HepG2 (cell line): Measurements from ENCODE around the gene SSU72. TPM values are rescaled to one million over a fixed set of nuclear protein-coding genes. Genes with fewer than 3 reads are reported as not detected.

Experiments
- ARNT2 ChIP-seq: sonication (generic); formaldehyde crosslinking; IDR thresholded peaks from 2 replicates; pipeline ENCODE4 v1.8.0; 2022; ENCODE audit warnings: mild to moderate bottlenecking, low read depth, missing genetic modification reagents, moderate library complexity
- ATF3 ChIP-seq: sonication (generic); formaldehyde crosslinking; IDR thresholded peaks from 2 replicates; pipeline ENCODE4 v1.4.0; 2020; ENCODE audit warnings: missing genetic modification reagents
- FOXJ3 ChIP-seq: sonication (generic); formaldehyde crosslinking; IDR thresholded peaks from 2 replicates; pipeline ENCODE4 v1.4.0; 2020; ENCODE audit warnings: missing genetic modification reagents, mild to moderate bottlenecking, borderline replicate concordance
- FOXM1 ChIP-seq: sonication (generic); formaldehyde crosslinking; IDR thresholded peaks from 2 replicates; pipeline ENCODE4 v1.5.0; 2020; ENCODE audit warnings: missing genetic modification reagents
- FOXO4 ChIP-seq: sonication (generic); formaldehyde crosslinking; conservative IDR thresholded peaks from 2 replicates; pipeline ENCODE4 v1.8.1; 2023; ENCODE audit warnings: missing genetic modification reagents
- MAX ChIP-seq: IDR thresholded peaks from 2 replicates; pipeline ENCODE4 v1.6.1; 2012; ENCODE audit warnings: inconsistent platforms
- MXI1 ChIP-seq: IDR thresholded peaks from 3 replicates; pipeline ENCODE4 v1.6.1; 2012; ENCODE audit warnings: low read depth, low read length, inconsistent platforms, borderline replicate concordance
- PRDM4 ChIP-seq: sonication (generic); formaldehyde crosslinking; IDR thresholded peaks from 2 replicates; pipeline ENCODE4 v1.9.0; 2021; ENCODE audit warnings: missing genetic modification reagents, borderline replicate concordance
- PTBP1 ChIP-seq: fragments of 200-400 bp; formaldehyde crosslinking; IDR thresholded peaks from 2 replicates; pipeline ENCODE4 v1.6.1; 2018; ENCODE audit warnings: low read length, low read depth; ENCODE audit not compliant: poor library complexity, severe bottlenecking
- RFX5 ChIP-seq: IDR thresholded peaks from 2 replicates; pipeline ENCODE4 v1.6.1; 2011; ENCODE audit warnings: low read depth, low read length, improper control_type of control experiment
- RNF2 ChIP-seq: fragments of 450-650 bp; conservative IDR thresholded peaks from 2 replicates; pipeline ENCODE4 v1.6.1; 2016; ENCODE audit warnings: low read depth
- TEAD2 ChIP-seq: sonication (generic); formaldehyde crosslinking; IDR thresholded peaks from 2 replicates; pipeline ENCODE4 v1.9.0; 2021; ENCODE audit warnings: missing genetic modification reagents
- ZC3H13 ChIP-seq: sonication (generic); formaldehyde crosslinking; IDR thresholded peaks from 2 replicates; pipeline ENCODE4 v1.8.1; 2023; ENCODE audit warnings: mild to moderate bottlenecking, missing genetic modification reagents, moderate library complexity
- ZNF18 ChIP-seq: sonication (generic); formaldehyde crosslinking; IDR thresholded peaks from 2 replicates; pipeline ENCODE4 v1.8.0; 2022; ENCODE audit warnings: mild to moderate bottlenecking, missing genetic modification reagents; ENCODE audit not compliant: insufficient replicate concordance
- ZNF224 ChIP-seq: sonication (generic); formaldehyde crosslinking; IDR thresholded peaks from 2 replicates; pipeline ENCODE4 v1.5.0; 2020; ENCODE audit warnings: mild to moderate bottlenecking, missing genetic modification reagents
- ZNF263 ChIP-seq: sonication (generic); formaldehyde crosslinking; IDR thresholded peaks from 2 replicates; pipeline ENCODE4 v1.4.0; 2020; ENCODE audit warnings: missing genetic modification reagents
- ZNF280D ChIP-seq: sonication (generic); formaldehyde crosslinking; IDR thresholded peaks from 2 replicates; pipeline ENCODE4 v1.5.1; 2020; ENCODE audit warnings: mild to moderate bottlenecking, missing genetic modification reagents
- ZNF766 ChIP-seq: sonication (generic); formaldehyde crosslinking; IDR thresholded peaks from 2 replicates; pipeline ENCODE4 v1.5.0; 2020; ENCODE audit warnings: missing genetic modification reagents, borderline replicate concordance
- ZNF768 ChIP-seq: sonication (generic); formaldehyde crosslinking; IDR thresholded peaks from 2 replicates; pipeline ENCODE4 v1.4.0; 2020; ENCODE audit warnings: missing genetic modification reagents
- ZSCAN22 ChIP-seq: sonication (generic); formaldehyde crosslinking; IDR thresholded peaks from 2 replicates; pipeline ENCODE4 v1.4.0; 2020; ENCODE audit warnings: mild to moderate bottlenecking, missing genetic modification reagents
- polyA plus RNA-seq, 8 experiments: library from polyadenylated mRNA; depleted of rRNA in 3 of 8; stranded (reverse) in 7 of 8; unstranded in 1 of 8; fragments of >200 nt; fragmentation: Illumina TruSeq in 4 of 8; extraction: Trizol in 4 of 8; gene quantifications; 2 replicates each; pipeline versions ENCODE4 v1.2.1 to v1.2.3, GENCODE V29; 2011 to 2016; ENCODE audit warnings: low read depth in 4 of 8, missing spikeins in 1 of 8, mixed read lengths in 1 of 8; ENCODE audit not compliant: insufficient read depth in 1 of 8
- total RNA-seq, 5 experiments: library from RNA; depleted of rRNA; stranded (reverse); fragments of >200 nt; fragmentation: Illumina TruSeq; extraction: Trizol; gene quantifications; 2 replicates each; pipeline ENCODE4 v1.2.3, GENCODE V29; 2016; ENCODE audit warnings: low read depth in 1 of 5

The SSU72 gene
- total and polyA plus RNA-seq, 2 of the 13 experiments (the other 11 are each of a cell fraction or from before 2014, with no cell fraction given) = 42.8 to 67.1 TPM

- TF ChIP-seq ATF3 (CRISPR knock-in tag) (no peak), MXI1 (peak; percentile 80), ZNF18 (peak; percentile 65), ARNT2 (CRISPR knock-in tag) (peak; percentile 81), ZSCAN22 (CRISPR knock-in tag) (no peak; the same call in 1 of the 2 replicates), ZNF263 (CRISPR knock-in tag) (0 out of 2 replicates have a peak, but pooled peaks have one; percentile 1), ZNF224 (CRISPR knock-in tag) (peak; percentile 30; the same call in 1 of the 2 replicates), RNF2 (peak; percentile 72; the same call in 1 of the 2 replicates), ZNF280D (peak; percentile 78; the same call in 1 of the 2 replicates), ZNF766 (CRISPR knock-in tag) (no peak), RFX5 (peak; percentile 72), FOXM1 (CRISPR knock-in tag) (no peak), PTBP1 (peak; percentile 31), MAX (peak; percentile 80), PRDM4 (CRISPR knock-in tag) (no peak), FOXJ3 (CRISPR knock-in tag) (no peak), TEAD2 (CRISPR knock-in tag) (no peak), ZNF768 (0 out of 2 replicates have a peak, but pooled peaks have one; percentile 67), ZC3H13 (peak; percentile 91), FOXO4 (no peak)
Observed at GRCh38 chr1:1511533-1512285, 63.0 kb downstream of the SSU72 start, which contains the start of gene ATAD3A (continued).
